ENCODE data around the gene PINLYP.

DNA sequence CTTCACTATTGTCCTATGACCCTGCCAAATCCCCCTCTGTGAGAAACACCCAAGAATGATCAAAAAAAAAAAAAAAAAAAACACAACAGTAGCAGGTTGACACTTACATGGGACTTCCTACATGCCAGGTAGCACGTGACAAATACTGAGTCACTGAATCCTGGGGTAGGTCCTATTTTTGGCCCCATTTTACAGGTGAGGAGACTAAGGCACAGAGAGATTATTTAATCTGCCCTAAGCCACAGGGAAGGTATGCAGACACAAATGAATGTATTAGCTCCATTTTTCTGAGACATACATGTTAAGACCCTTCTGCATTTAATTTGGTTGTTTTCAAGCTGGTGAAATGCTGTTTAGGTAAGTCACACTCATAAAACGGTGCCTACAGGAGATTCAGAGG, 26.9 kb upstream of the PINLYP start:
- TF ChIP-seq EZH2 (IDR thresholded peaks at IDR 0.05; ENCODE audit: borderline replicate concordance, low read length) = no peak
- TF ChIP-seq, protein P1, sequence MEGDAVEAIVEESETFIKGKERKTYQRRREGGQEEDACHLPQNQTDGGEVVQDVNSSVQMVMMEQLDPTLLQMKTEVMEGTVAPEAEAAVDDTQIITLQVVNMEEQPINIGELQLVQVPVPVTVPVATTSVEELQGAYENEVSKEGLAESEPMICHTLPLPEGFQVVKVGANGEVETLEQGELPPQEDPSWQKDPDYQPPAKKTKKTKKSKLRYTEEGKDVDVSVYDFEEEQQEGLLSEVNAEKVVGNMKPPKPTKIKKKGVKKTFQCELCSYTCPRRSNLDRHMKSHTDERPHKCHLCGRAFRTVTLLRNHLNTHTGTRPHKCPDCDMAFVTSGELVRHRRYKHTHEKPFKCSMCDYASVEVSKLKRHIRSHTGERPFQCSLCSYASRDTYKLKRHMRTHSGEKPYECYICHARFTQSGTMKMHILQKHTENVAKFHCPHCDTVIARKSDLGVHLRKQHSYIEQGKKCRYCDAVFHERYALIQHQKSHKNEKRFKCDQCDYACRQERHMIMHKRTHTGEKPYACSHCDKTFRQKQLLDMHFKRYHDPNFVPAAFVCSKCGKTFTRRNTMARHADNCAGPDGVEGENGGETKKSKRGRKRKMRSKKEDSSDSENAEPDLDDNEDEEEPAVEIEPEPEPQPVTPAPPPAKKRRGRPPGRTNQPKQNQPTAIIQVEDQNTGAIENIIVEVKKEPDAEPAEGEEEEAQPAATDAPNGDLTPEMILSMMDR (IDR thresholded peaks at IDR 0.05; ENCODE audit: low read length) = no peak
